GM12878 (cell line): ENCODE results near the gene SPOCK1. TPM values are rescaled to one million over a fixed set of nuclear protein-coding genes. Genes with fewer than 3 reads are reported as not detected.

Experiments
- ATAC-seq: fragments of 200-7000 bp; cut with Tn5 transposase; 3 replicates; pipeline ENCODE4 v1.9.1; 2020; ENCODE audit warnings: mild to moderate bottlenecking, moderate library complexity
- BruUV-seq: library from RNA; stranded (reverse); fragments of 400-500 nt; replicated peaks from 2 replicates; lab custom pipeline; 2021; lab: Mats Ljungman, UMichigan
- CTCF ChIA-PET: fragments of 300-600 bp; sonication (Branson Sonifier 250); formaldehyde crosslinking; extraction: SDS; loops from one replicate; lab custom pipeline; 2021; ENCODE audit warnings: inconsistent platforms; lab: Yijun Ruan, JAX
- POLR2A ChIA-PET: fragments of 350-600 bp; formaldehyde crosslinking; extraction: SDS; loops from one replicate; lab custom pipeline; 2021; ENCODE audit warnings: inconsistent platforms; lab: Charles Lee
- RAD21 ChIA-PET: fragments of 300-600 bp; sonication (Branson Sonifier 250); formaldehyde crosslinking; loops from one replicate; lab custom pipeline; 2023; ENCODE audit warnings: antibody characterized with exemption; ENCODE audit not compliant: unreplicated experiment; lab: Charles Lee
- SMC1A ChIA-PET: fragments of 300-600 bp; sonication (Branson Sonifier 250); formaldehyde crosslinking; loops from one replicate; lab custom pipeline; 2023; ENCODE audit not compliant: unreplicated experiment, uncharacterized antibody; lab: Charles Lee
- DNase-seq: peaks from one replicate; pipeline ENCODE4 v3.0.0-alpha.2; 2011; ENCODE audit warnings: low read depth, low spot score
- FAIRE-seq: peaks from 3 replicates; lab custom pipeline; 2011; peaks lifted over from hg19 to GRCh38; lab: Jason Lieb, UNC
- H2AFZ ChIP-seq: 2 replicates; pipeline ENCODE4 v1.6.0; 2011; ENCODE audit warnings: low read depth, low read length, control low read depth; ENCODE audit not compliant: control insufficient read depth
- H3K27ac ChIP-seq: 2 replicates; pipeline ENCODE4 v1.5.1; 2011; ENCODE audit warnings: control low read depth; ENCODE audit not compliant: control insufficient read depth, insufficient read depth
- H3K27me3 ChIP-seq, 2 experiments: replicated peaks in 1 of 2; 2 replicates each; pipeline versions ENCODE4 v1.6.0 to v1.6.1; 2011; ENCODE audit warnings: low read length in 1 of 2; ENCODE audit not compliant: control insufficient read depth in 2 of 2, insufficient read depth in 2 of 2
- H3K36me3 ChIP-seq, 2 experiments: 2 replicates each; pipeline ENCODE4 v1.5.1; 2011; ENCODE audit warnings: low read length in 1 of 2; ENCODE audit not compliant: control insufficient read depth in 2 of 2, insufficient read depth in 2 of 2
- H3K4me1 ChIP-seq: 2 replicates; pipeline ENCODE4 v1.6.1; 2011; ENCODE audit warnings: mild to moderate bottlenecking, low read length, moderate library complexity, mixed read lengths; ENCODE audit not compliant: control insufficient read depth, insufficient read depth
- H3K4me2 ChIP-seq: 2 replicates; pipeline ENCODE4 v1.6.0; 2011; ENCODE audit warnings: control low read depth; ENCODE audit not compliant: control insufficient read depth, insufficient read depth
- H3K4me3 ChIP-seq: fragments of 200-600 bp; sonication (generic); 2 replicates; pipeline ENCODE4 v1.5.1; 2016
- H3K79me2 ChIP-seq: 2 replicates; pipeline ENCODE4 v1.6.0; 2011; ENCODE audit warnings: low read length; ENCODE audit not compliant: control insufficient read depth, insufficient read depth
- H3K9ac ChIP-seq: 2 replicates; pipeline ENCODE4 v1.8.0; 2011; ENCODE audit warnings: low read length, control low read depth, mixed read lengths; ENCODE audit not compliant: control insufficient read depth, insufficient read depth
- H3K9me3 ChIP-seq: replicated peaks from 3 replicates; pipeline ENCODE4 v1.5.1; 2011; ENCODE audit warnings: mild to moderate bottlenecking, low read length; ENCODE audit not compliant: control insufficient read depth, insufficient read depth
- H4K20me1 ChIP-seq: 2 replicates; pipeline ENCODE4 v1.6.0; 2011; ENCODE audit not compliant: control insufficient read depth, insufficient read depth
- CHD1 ChIP-seq: IDR thresholded peaks from 2 replicates; pipeline ENCODE4 v1.6.1; 2012; ENCODE audit warnings: low read depth, low read length, improper control_type of control experiment
- E2F4 ChIP-seq: IDR thresholded peaks from 2 replicates; pipeline ENCODE4 v1.6.1; 2012; ENCODE audit warnings: low read depth, low read length, improper control_type of control experiment
- EZH2 ChIP-seq: IDR thresholded peaks from 2 replicates; pipeline ENCODE4 v1.6.1; 2012; ENCODE audit warnings: low read depth, mild to moderate bottlenecking, control low read depth, inconsistent platforms, low read length, borderline replicate concordance; ENCODE audit not compliant: control insufficient read depth
- FOS ChIP-seq: IDR thresholded peaks from 3 replicates; pipeline ENCODE4 v1.6.1; 2011; ENCODE audit warnings: borderline replicate concordance; ENCODE audit not compliant: insufficient read length; ENCODE audit errors: extremely low read depth
- MEF2B ChIP-seq: fragments of 450-650 bp; IDR thresholded peaks from 2 replicates; pipeline ENCODE4 v1.6.1; 2018; ENCODE audit warnings: mild to moderate bottlenecking, moderate library complexity; ENCODE audit not compliant: partially characterized antibody, poor library complexity, severe bottlenecking
- MTA2 ChIP-seq: fragments of 450-650 bp; IDR thresholded peaks from 2 replicates; pipeline ENCODE4 v1.6.1; 2016; ENCODE audit warnings: low read depth, mild to moderate bottlenecking, moderate library complexity
- MYC ChIP-seq: IDR thresholded peaks from 2 replicates; pipeline ENCODE4 v1.6.1; 2011; ENCODE audit warnings: mild to moderate bottlenecking, low read length, moderate library complexity, inconsistent platforms; ENCODE audit not compliant: insufficient read depth, insufficient replicate concordance, insufficient read length, severe bottlenecking
- PBX3 ChIP-seq: IDR thresholded peaks from 2 replicates; pipeline ENCODE4 v1.6.1; 2011; ENCODE audit warnings: mild to moderate bottlenecking, low read depth, low read length, moderate library complexity; ENCODE audit not compliant: insufficient replicate concordance
- POLR2AphosphoS2 ChIP-seq: IDR thresholded peaks from 2 replicates; pipeline ENCODE4 v1.6.1; 2011; ENCODE audit warnings: low read depth, mild to moderate bottlenecking, low read length, improper control_type of control experiment, moderate library complexity
- RUNX3 ChIP-seq: IDR thresholded peaks from 2 replicates; pipeline ENCODE4 v1.6.1; 2012; ENCODE audit warnings: low read length, inconsistent platforms
- SMC3 ChIP-seq: IDR thresholded peaks from 2 replicates; pipeline ENCODE4 v1.6.1; 2011; ENCODE audit warnings: low read length, improper control_type of control experiment, borderline replicate concordance
- SRF ChIP-seq, 2 experiments: IDR thresholded peaks; 2 replicates each; pipeline ENCODE4 v1.6.1; 2011; ENCODE audit warnings: low read depth in 2 of 2, low read length in 2 of 2, mild to moderate bottlenecking in 1 of 2, moderate library complexity in 1 of 2
- USF1 ChIP-seq: IDR thresholded peaks from 2 replicates; pipeline ENCODE4 v1.6.1; 2011; ENCODE audit warnings: borderline replicate concordance, low read depth, mild to moderate bottlenecking, moderate library complexity, mixed read lengths, low read length; ENCODE audit not compliant: insufficient read depth; ENCODE audit errors: extremely low read length
- ZNF217 ChIP-seq: fragments of 450-650 bp; IDR thresholded peaks from 2 replicates; pipeline ENCODE4 v1.6.1; 2017; ENCODE audit warnings: antibody characterized with exemption, mild to moderate bottlenecking
- WGBS: methylation state at CpG from one replicate; pipeline ENCODE4 v1.1.6; 2016; ENCODE audit warnings: low lambda C conversion rate; ENCODE audit not compliant: insufficient replicate concordance, insufficient coverage; ENCODE audit errors: missing lambda C conversion rate; 5-methylcytosine and 5-hydroxymethylcytosine counted together
- in situ Hi-C: fragments of 300-500 bp; cut with MboI; formaldehyde crosslinking; loops from 9 replicates; pipeline ENCODE4 v1.14.3; 2018; ENCODE audit warnings: mixed read lengths
- intact Hi-C: fragments of 100-400 bp; cut with micrococcal nuclease; formaldehyde crosslinking; loops from one replicate; pipeline ENCODE4 v1.14.2; 2022; ENCODE audit not compliant: unreplicated experiment
- polyA plus RNA-seq, 11 experiments: library from polyadenylated mRNA; depleted of rRNA in 4 of 11; unstranded in 6 of 11; stranded (reverse) in 5 of 11; fragments of >200 nt; fragmentation: Nextera tagmentation in 4 of 11; fragmentation: Illumina TruSeq in 1 of 11; extraction: Ambion mirVana in 4 of 11; extraction: Trizol in 1 of 11; gene quantifications; 1 replicate in 1 of 11; 2 replicates in 10 of 11; pipeline versions ENCODE4 v1.2.1 to v1.2.3, GENCODE V29; 2011 to 2016; ENCODE audit warnings: inconsistent platforms in 2 of 11, missing spikeins in 2 of 11, low read depth in 1 of 11
- total RNA-seq, 4 experiments: library from RNA; depleted of rRNA in 3 of 4; stranded (reverse); fragments of >200 nt in 3 of 4; fragmentation: Illumina TruSeq in 1 of 4; extraction: Trizol in 1 of 4; gene quantifications; 2 replicates each; pipeline versions ENCODE4 v1.2.1 to v1.2.3, GENCODE V29; 2013 to 2021

Gene SPOCK1
- total and polyA plus RNA-seq, 10 of the 15 experiments (the other 5 are each of a cell fraction or from before 2014, with no cell fraction given), result 0.06 to 0.68 (median 0.25) TPM; not detected in 3

GRCh38 chr5:137218896-137219295 is 280.2 kb downstream of the SPOCK1 start:
- CTCF ChIA-PET, result interaction anchor here (0.9 to 1.1 kb wide), 3 partner anchors 50 to 101 kb away, joined by 3 read pairs; no protein-coding TSS in a partner anchor
- Histone ChIP-seq H3K4me3 (no peak overlapping the region), H4K20me1 (no peaks in the 10 kb centered on the region), H3K9ac (no peak overlapping the region), H3K79me2 (no peaks in the 10 kb centered on the region), H3K4me1 (no peaks in the 10 kb centered on the region)
- 36% methylated on average over 1 of the region's 1 CpG for WGBS
- ATAC-seq, result no peak
- in situ Hi-C loops, result no loop called here
- no peak for FAIRE-seq
- SMC1A ChIA-PET, result interaction anchor here (1.0 to 1.5 kb wide), 3 partner anchors 26 to 1232 kb away, joined by 3 read pairs; no protein-coding TSS in a partner anchor
- RAD21 ChIA-PET, result no interaction called here
- POLR2A ChIA-PET, result no interaction called here
- no peak for DNase-seq
- no TSS peak for BruUV-seq
- no peak for TF ChIP-seq ZNF217
- TF ChIP-seq PBX3, result no peak
- no peak for TF ChIP-seq FOS
- TF ChIP-seq SRF (IDR thresholded peaks at IDR 0.05; ENCODE audit: low read depth in 2 of 2, low read length in 2 of 2), result no peak
- no peak for TF ChIP-seq CHD1
- TF ChIP-seq, all 136 proteins: peak for 0
- no peaks in the 10 kb centered on the region for H3K9me3 ChIP-seq
- no peak overlapping the region for H3K27ac ChIP-seq
- no peak overlapping the region for H2AFZ ChIP-seq
- intact Hi-C loops, result no loop called here
- H3K4me2 ChIP-seq, result no peak overlapping the region
- no peaks in the 10 kb centered on the region; a peak in 1 of 4 replicates for H3K27me3 ChIP-seq
- H3K36me3 ChIP-seq, result no peaks in the 10 kb centered on the region

GRCh38 chr5:137218471-137218870 is 280.7 kb downstream of the SPOCK1 start:
- intact Hi-C loops, result no loop called here
- no peak for TF ChIP-seq USF1
- no peak for TF ChIP-seq RUNX3
- TF ChIP-seq MYC, result no peak
- no peak for TF ChIP-seq E2F4
- no peak for TF ChIP-seq EZH2
- no peak for TF ChIP-seq POLR2AphosphoS2
- TF ChIP-seq MEF2B, result no peak
- no peak for TF ChIP-seq MTA2
- no peak for TF ChIP-seq SMC3

More at GRCh38 chr5:137218471-137218870, 280.7 kb downstream of the SPOCK1 start:
- H3K4me3 ChIP-seq, result no peak overlapping the region
- H3K9ac ChIP-seq, result no peak overlapping the region
- ChIA-PET SMC1A (interaction anchor here (1.2 to 1.5 kb wide), 2 partner anchors 25 to 26 kb away, joined by 3 read pairs; no protein-coding TSS in a partner anchor), RAD21 (no interaction called here), CTCF (interaction anchor here (0.9 to 1.1 kb wide), 3 partner anchors 10 to 102 kb away, joined by 3 read pairs; no protein-coding TSS in a partner anchor), POLR2A (no interaction called here)
- in situ Hi-C loops, result no loop called here
- H3K4me1 ChIP-seq, result no peaks in the 10 kb centered on the region
- H3K4me2 ChIP-seq, result no peak overlapping the region
- no peaks in the 10 kb centered on the region for H3K79me2 ChIP-seq
- no peaks in the 10 kb centered on the region for H4K20me1 ChIP-seq
- 0% methylated on average over 1 of the region's 1 CpG for WGBS
- no peaks in the 10 kb centered on the region; a peak in 1 of 4 replicates for H3K27me3 ChIP-seq
- no peaks in the 10 kb centered on the region for H3K9me3 ChIP-seq
- no peak for ATAC-seq
- no TSS peak for BruUV-seq
- no peak overlapping the region for H3K27ac ChIP-seq
- H3K36me3 ChIP-seq, result no peaks in the 10 kb centered on the region
- no peak for FAIRE-seq
- no peak for DNase-seq
- no peak overlapping the region for H2AFZ ChIP-seq
